A673 (cell line): ENCODE measurements around the gene YEATS4. TPM values are rescaled to one million over a fixed set of nuclear protein-coding genes. Genes with fewer than 3 reads are reported as not detected.

Experiments
- BruUV-seq: library from RNA; stranded (reverse); fragments of 400-500 nt; replicated peaks from 2 replicates; lab custom pipeline; 2021; lab: Mats Ljungman, UMichigan
- CTCF ChIA-PET: fragments of 300-600 bp; sonication (Branson Sonifier 250); formaldehyde crosslinking; loops from one replicate; lab custom pipeline; 2022; ENCODE audit warnings: antibody characterized with exemption; lab: Charles Lee
- POLR2A ChIA-PET: fragments of 300-600 bp; sonication (Branson Sonifier 250); formaldehyde crosslinking; loops from one replicate; lab custom pipeline; 2022; ENCODE audit warnings: antibody characterized with exemption; ENCODE audit not compliant: low non-redundant PET; lab: Charles Lee
- DNase-seq: peaks from one replicate; pipeline ENCODE4 v3.0.0-alpha.2; 2015; ENCODE audit warnings: low spot score
- H3K27ac ChIP-seq: fragments of 200-600 bp; sonication (generic); 2 replicates; pipeline ENCODE4 v1.5.1; 2016; ENCODE audit warnings: mixed run types, low read depth, mild to moderate bottlenecking, mixed read lengths, antibody characterized with exemption, low read length; ENCODE audit not compliant: poor library complexity, severe bottlenecking
- H3K27me3 ChIP-seq: fragments of 200-600 bp; sonication (generic); replicated peaks from 2 replicates; pipeline ENCODE4 v1.6.1; 2017; ENCODE audit warnings: mixed run types, low read depth, mild to moderate bottlenecking, mixed read lengths, antibody characterized with exemption, low read length; ENCODE audit not compliant: insufficient read depth, poor library complexity
- H3K36me3 ChIP-seq: fragments of 200-600 bp; sonication (generic); 2 replicates; pipeline ENCODE4 v1.6.1; 2016; ENCODE audit warnings: mixed run types, mild to moderate bottlenecking, mixed read lengths, antibody characterized with exemption, low read length; ENCODE audit not compliant: insufficient read depth, poor library complexity, severe bottlenecking
- H3K4me1 ChIP-seq: fragments of 200-600 bp; sonication (generic); 2 replicates; pipeline ENCODE4 v1.6.1; 2017; ENCODE audit warnings: mixed run types, mild to moderate bottlenecking, mixed read lengths, antibody characterized with exemption, low read length; ENCODE audit not compliant: insufficient read depth, poor library complexity, severe bottlenecking
- H3K4me3 ChIP-seq: fragments of 200-600 bp; sonication (generic); 2 replicates; pipeline ENCODE4 v1.5.1; 2016; ENCODE audit warnings: low read depth, mixed run types, mild to moderate bottlenecking, mixed read lengths, low read length; ENCODE audit not compliant: poor library complexity, severe bottlenecking
- H3K9me3 ChIP-seq: fragments of 200-600 bp; sonication (generic); 2 replicates; pipeline ENCODE4 v1.6.1; 2016; ENCODE audit warnings: mixed run types, low read depth, mild to moderate bottlenecking, mixed read lengths, antibody characterized with exemption, low read length; ENCODE audit not compliant: poor library complexity, severe bottlenecking
- EZH2 ChIP-seq: fragments of 200-600 bp; sonication (generic); IDR thresholded peaks from 2 replicates; pipeline ENCODE4 v1.6.1; 2017; ENCODE audit warnings: borderline replicate concordance, low read depth, mild to moderate bottlenecking, mixed read lengths, antibody characterized with exemption, low read length; ENCODE audit not compliant: poor library complexity, severe bottlenecking
- intact Hi-C: fragments of 100-400 bp; cut with micrococcal nuclease; formaldehyde crosslinking; loops from one replicate; pipeline ENCODE4 v1.10.0; 2022; ENCODE audit not compliant: unreplicated experiment
- total RNA-seq: library from RNA; stranded (reverse); gene quantifications from 2 replicates; pipeline ENCODE4 v1.2.3, GENCODE V29; 2021
- TF ChIP-seq, protein P1 (sequence below): fragments of 300-800, 200-600 bp; sonication (generic); conservative IDR thresholded peaks from 2 replicates; pipeline ENCODE4 v1.5.1; 2017; ENCODE audit warnings: low read depth, mild to moderate bottlenecking, antibody characterized with exemption, low read length, moderate library complexity, mixed read lengths

YEATS4 gene
- total RNA-seq, 1 experiment from 2014 or later = 43.7 TPM

DNA sequence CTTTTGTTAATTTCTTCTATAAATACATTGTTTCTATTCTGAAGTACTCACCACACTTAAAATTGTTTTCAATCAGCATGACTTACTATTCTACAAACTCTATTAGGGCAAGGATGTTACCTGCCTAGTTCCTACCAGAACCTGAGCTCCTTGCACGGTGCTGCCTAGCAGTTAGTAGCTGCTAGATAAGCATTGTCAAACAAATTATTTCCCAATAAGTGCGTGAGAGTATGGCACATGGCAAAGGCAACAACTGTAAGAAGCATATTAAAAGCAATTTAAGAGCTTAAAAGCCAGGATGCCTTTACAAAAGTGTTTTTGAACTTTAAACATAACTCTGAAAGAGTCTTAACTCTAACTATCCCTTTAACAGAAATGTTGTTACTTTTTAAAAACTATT, 19.5 kb upstream of the YEATS4 start:
- BruUV-seq = no TSS peak
- DNase-seq = no peak
- H3K4me3 ChIP-seq = no peak overlapping the region
- ChIA-PET CTCF (no interaction called here), POLR2A (no interaction called here)
- no peaks in the 10 kb centered on the region for H3K36me3 ChIP-seq
- intact Hi-C loops = no loop called here
- no peaks in the 10 kb centered on the region for H3K27me3 ChIP-seq
- no peak for TF ChIP-seq EZH2
- TF ChIP-seq, protein P1, sequence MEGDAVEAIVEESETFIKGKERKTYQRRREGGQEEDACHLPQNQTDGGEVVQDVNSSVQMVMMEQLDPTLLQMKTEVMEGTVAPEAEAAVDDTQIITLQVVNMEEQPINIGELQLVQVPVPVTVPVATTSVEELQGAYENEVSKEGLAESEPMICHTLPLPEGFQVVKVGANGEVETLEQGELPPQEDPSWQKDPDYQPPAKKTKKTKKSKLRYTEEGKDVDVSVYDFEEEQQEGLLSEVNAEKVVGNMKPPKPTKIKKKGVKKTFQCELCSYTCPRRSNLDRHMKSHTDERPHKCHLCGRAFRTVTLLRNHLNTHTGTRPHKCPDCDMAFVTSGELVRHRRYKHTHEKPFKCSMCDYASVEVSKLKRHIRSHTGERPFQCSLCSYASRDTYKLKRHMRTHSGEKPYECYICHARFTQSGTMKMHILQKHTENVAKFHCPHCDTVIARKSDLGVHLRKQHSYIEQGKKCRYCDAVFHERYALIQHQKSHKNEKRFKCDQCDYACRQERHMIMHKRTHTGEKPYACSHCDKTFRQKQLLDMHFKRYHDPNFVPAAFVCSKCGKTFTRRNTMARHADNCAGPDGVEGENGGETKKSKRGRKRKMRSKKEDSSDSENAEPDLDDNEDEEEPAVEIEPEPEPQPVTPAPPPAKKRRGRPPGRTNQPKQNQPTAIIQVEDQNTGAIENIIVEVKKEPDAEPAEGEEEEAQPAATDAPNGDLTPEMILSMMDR = no peak
- no peaks in the 10 kb centered on the region for H3K9me3 ChIP-seq
- no peaks in the 10 kb centered on the region for H3K4me1 ChIP-seq
- H3K27ac ChIP-seq = no peak overlapping the region

GRCh38 chr12:69341328-69341727, 18.2 kb upstream of the YEATS4 start:
- ChIA-PET POLR2A (no interaction called here), CTCF (no interaction called here)
- DNase-seq = no peak
- BruUV-seq = no TSS peak
- TF ChIP-seq EZH2 = no peak
- TF ChIP-seq, protein P1 = no peak
- H3K4me3 ChIP-seq = no peak overlapping the region
- no peaks in the 10 kb centered on the region for H3K9me3 ChIP-seq
- H3K36me3 ChIP-seq = no peaks in the 10 kb centered on the region
- H3K4me1 ChIP-seq = no peaks in the 10 kb centered on the region
- H3K27me3 ChIP-seq = no peaks in the 10 kb centered on the region
- H3K27ac ChIP-seq = no peak overlapping the region
- intact Hi-C loops = no loop called here

- TF ChIP-seq, protein P1 = no peak
- TF ChIP-seq EZH2 = no peak
- Histone ChIP-seq H3K27me3 (no peaks in the 10 kb centered on the region), H3K4me1 (no peaks in the 10 kb centered on the region), H3K27ac (no peak overlapping the region), H3K4me3 (no peak overlapping the region), H3K9me3 (no peaks in the 10 kb centered on the region), H3K36me3 (no peaks in the 10 kb centered on the region)
- CTCF ChIA-PET = no interaction called here
- no peak for DNase-seq
- intact Hi-C loops = no loop called here
- POLR2A ChIA-PET = no interaction called here
- BruUV-seq = no TSS peak
Observed at GRCh38 chr12:69342421-69342820, 17.1 kb upstream of the YEATS4 start.
